ENCODE data around the gene SH3PXD2A. TPM values are rescaled to one million over a fixed set of nuclear protein-coding genes. Genes with fewer than 3 reads are reported as not detected.

Gene SH3PXD2A
- total and polyA plus RNA-seq, 2 of the 4 experiments (the other 2 are of a cell fraction): 6.3 to 23.0 TPM

- H2AFZ ChIP-seq (replicated peaks; ENCODE audit: low read length, poor library complexity): no peak overlapping the region
- H3K23ac ChIP-seq (ENCODE audit: low read depth, low read length): no peak overlapping the region
- no CpG with 5 or more reads among the region's 7 CpGs for WGBS, 2 experiments (ENCODE audit: extremely low coverage in 2 of 2, insufficient read length in 1 of 2)
- H2BK20ac ChIP-seq (ENCODE audit: low read depth, low read length): no peak overlapping the region
- H3K9me1 ChIP-seq (ENCODE audit: insufficient read depth, low read length): peaks cover 3% of the 10 kb centered on the region
- dilution Hi-C loops (cut with HindIII; ENCODE audit: low sequenced_read_pairs, unreplicated experiment): no loop called here
- H2AK5ac ChIP-seq (ENCODE audit: low read depth, low read length): no peak overlapping the region
- intact Hi-C loops (cut with micrococcal nuclease): no loop called here
- H4K20me1 ChIP-seq (ENCODE audit: insufficient read depth, low read length): no peaks in the 10 kb centered on the region
- no peak overlapping the region for H2BK5ac ChIP-seq (ENCODE audit: low read depth, low read length, poor library complexity, severe bottlenecking)
- no peak overlapping the region for H3K4me2 ChIP-seq (ENCODE audit: low read depth, low read length)
- no peak for DNase-seq
- no peak overlapping the region for H3K9ac ChIP-seq (ENCODE audit: low read depth, low read length)
- no peak overlapping the region for H2BK120ac ChIP-seq (ENCODE audit: low read depth, low read length)
- in situ Hi-C loops (cut with MboI; ENCODE audit: low sequenced_read_pairs): no loop called here
- H3K18ac ChIP-seq (ENCODE audit: low read depth, low read length): no peak overlapping the region; the same call in 1 of the 2 replicates
- no peak overlapping the region for H4K5ac ChIP-seq (ENCODE audit: low read depth, low read length)
- H3K4me1 ChIP-seq (ENCODE audit: control insufficient read depth, insufficient read depth, low read length): peaks cover 5% of the 10 kb centered on the region; the same call in 1 of the 2 replicates
- H2AK9ac ChIP-seq (replicated peaks; ENCODE audit: low read depth, low read length, poor library complexity): no peak overlapping the region
- no peak overlapping the region for H4K91ac ChIP-seq (ENCODE audit: insufficient read depth, low read depth, low read length)
- H3K56ac ChIP-seq (ENCODE audit: extremely low read depth, insufficient read depth, low read length): no peak overlapping the region
- H2BK15ac ChIP-seq (ENCODE audit: low read depth, low read length): no peak overlapping the region
- no peak overlapping the region; the same call in 1 of the 2 replicates for H3K14ac ChIP-seq (replicated peaks; ENCODE audit: low read depth, low read length)
- no peak overlapping the region for H3K27ac ChIP-seq (ENCODE audit: insufficient read depth, low read length)
- no peaks in the 10 kb centered on the region for H3K36me3 ChIP-seq (ENCODE audit: control insufficient read depth, insufficient read depth, low read length)
- no peak overlapping the region for H3K4me3 ChIP-seq (ENCODE audit: insufficient read depth, low read depth, low read length)
- peaks cover 4 to 15% of the 10 kb centered on the region in 2 experiments; a peak in 2 of 4 replicates for H3K79me1 ChIP-seq (ENCODE audit: low read depth in 1 of 2, low read length in 2 of 2)
- no peaks in the 10 kb centered on the region for H3K9me3 ChIP-seq (ENCODE audit: control insufficient read depth, insufficient read depth, low read length)
- 0 out of 2 replicates have a peak, but pooled peaks have one; percentile 29 for ATAC-seq (ENCODE audit: low read depth)
- no peak overlapping the region for H4K8ac ChIP-seq (ENCODE audit: low read depth in 2 of 2, low read length in 2 of 2)
- H3K27me3 ChIP-seq (ENCODE audit: control insufficient read depth, insufficient read depth, low read length): no peaks in the 10 kb centered on the region
- no peak overlapping the region for H3K4ac ChIP-seq (ENCODE audit: low read depth, low read length)
- ChIA-PET CTCF (interaction anchor here (1.3 kb wide), 2 partner anchors 12 to 41 kb away, joined by 3 read pairs; no protein-coding TSS in a partner anchor), POLR2A (ENCODE audit: unreplicated experiment) (interaction anchor here (0.6 kb wide), 1 partner anchor 11 kb away, joined by 3 read pairs; no protein-coding TSS in a partner anchor)
- no TSS peak for BruUV-seq (replicated peaks)
- TF ChIP-seq CTCF (conservative IDR thresholded peaks at IDR 0.05; ENCODE audit: low read depth, low read length) (no peak), MAZ (IDR thresholded peaks at IDR 0.05; ENCODE audit: borderline replicate concordance, low read depth, low read length) (no peak), RFX5 (IDR thresholded peaks at IDR 0.05; ENCODE audit: low read depth, low read length) (no peak), FOS (IDR thresholded peaks at IDR 0.05; ENCODE audit: low read depth, low read length) (no peak), MAFK (IDR thresholded peaks at IDR 0.05; ENCODE audit: low read depth, low read length) (no peak)
Measured at GRCh38 chr10:103751667-103752290, 103.6 kb downstream of the SH3PXD2A start.
